Measurements from ENCODE around the gene FTCD. TPM values are rescaled to one million over a fixed set of nuclear protein-coding genes. Genes with fewer than 3 reads are reported as not detected.
A peak's percentile ranks its signal among the peaks of the same experiment; 100 is the strongest.

The FTCD gene
- total and polyA plus RNA-seq, 2 of the 8 experiments (the other 6 are each of a cell fraction or from before 2014, with no cell fraction given) = 3.3 to 4.9 TPM

DNA sequence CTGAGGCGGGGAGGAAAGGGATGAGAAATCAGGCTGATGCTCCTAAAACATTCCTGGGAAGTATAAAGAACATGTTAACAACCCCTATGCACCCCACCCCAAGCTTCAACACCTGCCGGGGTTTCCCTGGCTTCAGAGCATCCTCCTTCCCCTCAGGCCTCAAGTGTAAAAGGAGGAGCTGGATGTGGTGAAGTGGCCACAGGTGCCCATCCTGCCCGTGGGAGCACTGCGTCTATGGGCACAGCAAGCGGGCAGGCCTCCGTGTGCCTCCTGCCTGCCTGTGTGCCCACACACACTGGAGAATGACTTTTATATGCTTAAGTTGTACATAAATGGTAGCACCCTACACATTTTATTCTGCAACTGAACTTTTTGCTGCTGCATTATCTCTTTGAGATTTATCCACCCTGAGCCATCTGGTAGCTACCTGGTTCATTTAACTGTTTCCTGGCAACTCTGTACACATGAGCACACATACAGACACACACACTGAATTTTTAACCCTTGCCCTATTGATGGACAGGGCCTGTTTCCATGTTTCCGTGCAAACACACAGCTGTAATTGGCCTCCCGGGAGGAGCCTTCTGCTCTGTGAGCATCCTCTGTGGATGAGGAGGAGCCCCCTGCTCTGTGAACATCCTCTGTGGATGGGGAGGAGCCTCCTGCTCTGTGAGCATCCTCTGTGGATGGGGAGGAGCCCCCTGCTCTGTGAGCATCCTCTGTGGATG lies 13.4 kb upstream of the FTCD start:
- no peak overlapping the region for H3K4me3 ChIP-seq (ENCODE audit: extremely low read depth in 1 of 4, insufficient read depth in 2 of 4, low read depth in 3 of 4, low read length in 4 of 4)
- H3K36me3 ChIP-seq (ENCODE audit: control insufficient read depth in 2 of 4, insufficient read depth in 4 of 4, low read length in 3 of 4) = no peaks in the 10 kb centered on the region; a peak in 1 of 8 replicates
- ChIA-PET POLR2A (ENCODE audit: partially characterized antibody) (no interaction called here), CTCF (ENCODE audit: partially characterized antibody) (interaction anchor here (0.8 to 1.6 kb wide), 3 partner anchors 14 to 25 kb away, joined by 3 to 5 read pairs (median 3); partner anchors contain the start of gene FTCD)
- H3K23ac ChIP-seq (ENCODE audit: insufficient read length) = no peak overlapping the region
- no peak for DNase-seq (ENCODE audit: low read depth in 1 of 2, low spot score in 2 of 2)
- FAIRE-seq = no peak
- H2AFZ ChIP-seq (ENCODE audit: low read length) = no peak overlapping the region
- H2BK5ac ChIP-seq (ENCODE audit: low read depth, low read length) = no peak overlapping the region
- peak overlapping the region; percentile 57; the same call in 1 of the 2 replicates for H4K8ac ChIP-seq (ENCODE audit: extremely low read depth, insufficient read depth, low read length)
- peaks cover 0 to 8% of the 10 kb centered on the region in 2 experiments; a peak in 1 of 4 replicates for H3K79me2 ChIP-seq (ENCODE audit: control insufficient read depth in 1 of 2, insufficient read depth in 2 of 2, low read length in 2 of 2)
- no peak overlapping the region for H2BK15ac ChIP-seq (ENCODE audit: low read length)
- H3K18ac ChIP-seq (ENCODE audit: extremely low read depth, low read length) = no peak overlapping the region
- no peak overlapping the region for H3K27ac ChIP-seq (ENCODE audit: low read depth, low read length)
- TF ChIP-seq, protein P1, sequence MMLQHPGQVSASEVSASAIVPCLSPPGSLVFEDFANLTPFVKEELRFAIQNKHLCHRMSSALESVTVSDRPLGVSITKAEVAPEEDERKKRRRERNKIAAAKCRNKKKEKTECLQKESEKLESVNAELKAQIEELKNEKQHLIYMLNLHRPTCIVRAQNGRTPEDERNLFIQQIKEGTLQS (IDR thresholded peaks at IDR 0.05; ENCODE audit: insufficient read depth, low read depth, low read length) = no peak
- TF ChIP-seq CREB1 (IDR thresholded peaks at IDR 0.05) (no peak), SP2 (IDR thresholded peaks at IDR 0.05; ENCODE audit: low read length) (no peak), RAD21 (IDR thresholded peaks at IDR 0.05 in 1 of 2, conservative IDR thresholded peaks at IDR 0.05 in 1 of 2; ENCODE audit: low read depth in 2 of 2, low read length in 2 of 2) (no peak), EZH2 (IDR thresholded peaks at IDR 0.05; ENCODE audit: low read depth, low read length, severe bottlenecking) (no peak)
- H4K5ac ChIP-seq (ENCODE audit: insufficient read length, low read depth, low read length) = no peak overlapping the region
- H3K23me2 ChIP-seq (ENCODE audit: low read depth, low read length) = no peaks in the 10 kb centered on the region
- no peak overlapping the region for H4K91ac ChIP-seq (replicated peaks; ENCODE audit: insufficient read length, low read length)
- peaks cover 6% of the 10 kb centered on the region for H3K79me1 ChIP-seq (ENCODE audit: low read depth, low read length)
- 90% methylated on average over 8 of the region's 8 CpGs; no CpG with 5 or more reads in 1 of the 2 experiments for WGBS, 2 experiments (ENCODE audit: extremely low coverage in 1 of 2, insufficient coverage in 1 of 2, insufficient read length in 1 of 2, insufficient replicate concordance in 2 of 2, low coverage in 1 of 2, low lambda C conversion rate in 2 of 2, missing lambda C conversion rate in 1 of 2)
- no peak overlapping the region for H2BK20ac ChIP-seq (ENCODE audit: low read length)
- no peak overlapping the region for H3K4ac ChIP-seq (replicated peaks; ENCODE audit: insufficient read length, low read depth, low read length)
- H2BK120ac ChIP-seq (replicated peaks; ENCODE audit: low read depth, low read length) = no peak overlapping the region
- no peak overlapping the region for H3K9ac ChIP-seq (replicated peaks in 1 of 4; ENCODE audit: extremely low read depth in 1 of 4, low read depth in 3 of 4, low read length in 3 of 4)
- no peak overlapping the region for H3K56ac ChIP-seq (replicated peaks; ENCODE audit: insufficient read length, low read depth, low read length)
- no peaks in the 10 kb centered on the region for H3K27me3 ChIP-seq (replicated peaks in 1 of 4; ENCODE audit: control insufficient read depth in 3 of 4, extremely low read depth in 1 of 4, insufficient read depth in 3 of 4, low read length in 3 of 4)
- H3K9me3 ChIP-seq (ENCODE audit: insufficient read depth in 2 of 2, low read depth in 1 of 2, low read length in 1 of 2) = no peaks in the 10 kb centered on the region
- peaks cover 0 to 9% of the 10 kb centered on the region in 2 experiments for H4K20me1 ChIP-seq (replicated peaks in 1 of 2; ENCODE audit: control insufficient read depth in 1 of 2, insufficient read depth in 2 of 2, low read length in 2 of 2)
- H3K4me2 ChIP-seq (ENCODE audit: insufficient read depth in 1 of 2, low read depth in 2 of 2, low read length in 2 of 2) = no peak overlapping the region
- no peak overlapping the region for H2BK12ac ChIP-seq (ENCODE audit: low read depth, low read length)
- H3K14ac ChIP-seq (ENCODE audit: insufficient read length) = no peak overlapping the region
- H2AK5ac ChIP-seq (ENCODE audit: low read depth, low read length) = no peak overlapping the region
- H3K4me1 ChIP-seq (replicated peaks in 1 of 4; ENCODE audit: control insufficient read depth in 3 of 4, insufficient read depth in 4 of 4, low read length in 3 of 4) = no peaks in the 10 kb centered on the region

Data from H1 (cell line).